Rectal smooth muscle tissue (tissue), 1 donor: ENCODE results near the gene CRIP1.

ENCODE experiments used
- H3K27ac ChIP-seq: one replicate; pipeline ENCODE4 v1.7.0; 2013; ENCODE audit warnings: low read depth, low read length, inconsistent platforms
- H3K27me3 ChIP-seq: one replicate; pipeline ENCODE4 v1.7.0; 2013; ENCODE audit warnings: low read length; ENCODE audit not compliant: control insufficient read depth, insufficient read depth
- H3K36me3 ChIP-seq: one replicate; pipeline ENCODE4 v1.7.0; 2013; ENCODE audit warnings: low read length; ENCODE audit not compliant: control insufficient read depth, insufficient read depth
- H3K4me1 ChIP-seq: one replicate; pipeline ENCODE4 v1.7.0; 2013; ENCODE audit warnings: low read length; ENCODE audit not compliant: control insufficient read depth, insufficient read depth
- H3K4me3 ChIP-seq: one replicate; pipeline ENCODE4 v1.7.0; 2013; ENCODE audit warnings: low read length
- H3K9ac ChIP-seq: one replicate; pipeline ENCODE4 v1.7.0; 2013; ENCODE audit warnings: low read length

Gene CRIP1

GRCh38 chr14:105497671-105498429 lies 11.2 kb downstream of the CRIP1 start:
- Histone ChIP-seq H3K27me3 (no peaks in the 10 kb centered on the region), H3K27ac (no peak overlapping the region), H3K4me3 (no peak overlapping the region), H3K9ac (no peak overlapping the region), H3K4me1 (no peaks in the 10 kb centered on the region), H3K36me3 (no peaks in the 10 kb centered on the region)

GRCh38 chr14:105498430-105499255 lies 12.0 kb downstream of the CRIP1 start:
- no peak overlapping the region for H3K9ac ChIP-seq
- no peak overlapping the region for H3K27ac ChIP-seq
- no peak overlapping the region for H3K4me3 ChIP-seq

GRCh38 chr14:105499256-105500035 lies 12.8 kb downstream of the CRIP1 start:
- Histone ChIP-seq H3K27ac (no peak overlapping the region), H3K27me3 (no peaks in the 10 kb centered on the region), H3K9ac (no peak overlapping the region), H3K4me3 (no peak overlapping the region), H3K36me3 (no peaks in the 10 kb centered on the region), H3K4me1 (no peaks in the 10 kb centered on the region)

More at GRCh38 chr14:105498430-105499255, 12.0 kb downstream of the CRIP1 start:
- Histone ChIP-seq H3K36me3 (no peaks in the 10 kb centered on the region), H3K27me3 (no peaks in the 10 kb centered on the region), H3K4me1 (no peaks in the 10 kb centered on the region)

- H3K27ac ChIP-seq = no peak overlapping the region
- H3K36me3 ChIP-seq = no peaks in the 10 kb centered on the region
- no peak overlapping the region for H3K9ac ChIP-seq
- H3K4me1 ChIP-seq = no peaks in the 10 kb centered on the region
- no peak overlapping the region for H3K4me3 ChIP-seq
- no peaks in the 10 kb centered on the region for H3K27me3 ChIP-seq
Measured at GRCh38 chr14:105500036-105500725, 13.5 kb downstream of the CRIP1 start.

- H3K4me1 ChIP-seq = no peaks in the 10 kb centered on the region
- no peak overlapping the region for H3K27ac ChIP-seq
- H3K9ac ChIP-seq = no peak overlapping the region
- no peak overlapping the region for H3K4me3 ChIP-seq
- H3K27me3 ChIP-seq = no peaks in the 10 kb centered on the region
- no peaks in the 10 kb centered on the region for H3K36me3 ChIP-seq
Measured at GRCh38 chr14:105500726-105501101, 14.0 kb downstream of the CRIP1 start.

GRCh38 chr14:105501504-105502291 lies 15.0 kb downstream of the CRIP1 start:
- Histone ChIP-seq H3K4me3 (no peak overlapping the region), H3K4me1 (no peaks in the 10 kb centered on the region), H3K36me3 (no peaks in the 10 kb centered on the region), H3K27me3 (no peaks in the 10 kb centered on the region), H3K27ac (no peak overlapping the region), H3K9ac (no peak overlapping the region)

- Histone ChIP-seq H3K27ac (no peak overlapping the region), H3K4me1 (no peaks in the 10 kb centered on the region), H3K36me3 (no peaks in the 10 kb centered on the region), H3K4me3 (no peak overlapping the region), H3K27me3 (no peaks in the 10 kb centered on the region), H3K9ac (no peak overlapping the region)
Measured at GRCh38 chr14:105502446-105503295, 16.0 kb downstream of the CRIP1 start.

- no peak overlapping the region for H3K27ac ChIP-seq
- H3K9ac ChIP-seq = no peak overlapping the region
- H3K4me1 ChIP-seq = no peaks in the 10 kb centered on the region
- H3K4me3 ChIP-seq = no peak overlapping the region
- no peaks in the 10 kb centered on the region for H3K36me3 ChIP-seq
- H3K27me3 ChIP-seq = no peaks in the 10 kb centered on the region
Measured at GRCh38 chr14:105503296-105503640, 16.6 kb downstream of the CRIP1 start.

GRCh38 chr14:105503935-105504692 lies 17.4 kb downstream of the CRIP1 start:
- Histone ChIP-seq H3K27me3 (no peaks in the 10 kb centered on the region), H3K4me3 (no peak overlapping the region), H3K4me1 (no peaks in the 10 kb centered on the region), H3K27ac (no peak overlapping the region), H3K9ac (no peak overlapping the region), H3K36me3 (no peaks in the 10 kb centered on the region)

- Histone ChIP-seq H3K36me3 (no peaks in the 10 kb centered on the region), H3K27ac (no peak overlapping the region), H3K27me3 (no peaks in the 10 kb centered on the region), H3K4me1 (no peaks in the 10 kb centered on the region), H3K4me3 (no peak overlapping the region), H3K9ac (no peak overlapping the region)
Measured at GRCh38 chr14:105505101-105505500, 18.4 kb downstream of the CRIP1 start.
